Gastrocnemius medialis (tissue), 4 donors: ENCODE measurements around the gene HIGD1C. TPM values are rescaled to one million over a fixed set of nuclear protein-coding genes. Genes with fewer than 3 reads are reported as not detected.
"Not testable (repeated sequence)": the region's sequence is repeated elsewhere in the genome, so short reads cannot be mapped to it uniquely, and the experiment has no call there.

ENCODE experiments used
- ATAC-seq, 2 donors: fragments of 150-250 bp; one replicate each; pipeline ENCODE4 v1.9.1; 2016
- DNase-seq, 2 donors: peaks; one replicate each; pipeline ENCODE4 v3.0.0-alpha.2; 2019
- H3K27ac ChIP-seq, 4 donors: fragments of 200-600 bp; sonication (generic); 1 replicate in 1 of 4; 2 replicates in 3 of 4; pipeline ENCODE4 v1.5.1; 2016 to 2018; ENCODE audit warnings: mild to moderate bottlenecking in 2 of 4, moderate library complexity in 1 of 4
- H3K27me3 ChIP-seq, 3 donors: fragments of 200-600 bp; sonication (generic) in 2 of 3; 1 replicate in 1 of 3; 2 replicates in 2 of 3; pipeline versions ENCODE4 v1.5.1 to v1.6.0; 2016 to 2019; ENCODE audit warnings: mild to moderate bottlenecking in 1 of 3, moderate library complexity in 1 of 3
- H3K36me3 ChIP-seq, 2 donors: fragments of 200-600 bp; sonication (generic) in 1 of 2; one replicate each; pipeline ENCODE4 v1.5.1; 2017 to 2018
- H3K4me1 ChIP-seq, 2 donors: fragments of 200-600 bp; sonication (generic) in 1 of 2; one replicate each; pipeline ENCODE4 v1.5.1; 2016 to 2017; ENCODE audit warnings: mild to moderate bottlenecking in 2 of 2
- H3K4me3 ChIP-seq, 4 donors: fragments of 200-600 bp; sonication (generic) in 3 of 4; 1 replicate in 1 of 4; 2 replicates in 3 of 4; pipeline ENCODE4 v1.5.1; 2016 to 2019; ENCODE audit warnings: mild to moderate bottlenecking in 2 of 4
- H3K9me3 ChIP-seq, 3 donors: fragments of 200-600 bp; sonication (generic) in 2 of 3; 1 replicate in 1 of 3; 2 replicates in 2 of 3; pipeline ENCODE4 v1.5.1; 2016 to 2019
- CTCF ChIP-seq, 5 experiments: fragments of 450-650 bp in 3 of 5; fragments of 200-600 bp in 2 of 5; sonication (generic) in 2 of 5; IDR thresholded peaks in 4 of 5; conservative IDR thresholded peaks in 1 of 5; 1 replicate in 4 of 5; 2 replicates in 1 of 5; pipeline ENCODE4 v1.5.1; 2016 to 2019; ENCODE audit warnings: antibody characterized with exemption in 5 of 5, mild to moderate bottlenecking in 3 of 5, moderate library complexity in 3 of 5
- POLR2A ChIP-seq, 2 donors: fragments of 450-650 bp; IDR thresholded peaks; one replicate each; pipeline ENCODE4 v1.6.1; 2017; ENCODE audit warnings: antibody characterized with exemption in 2 of 2, mild to moderate bottlenecking in 2 of 2, moderate library complexity in 2 of 2
- in situ Hi-C, 4 donors: fragments of 200-750 bp; cut with MboI; loops; one replicate each; pipeline versions ENCODE4 v1.15.0 to v1.8.0; 2017; ENCODE audit warnings: low sequenced_read_pairs in 4 of 4
- intact Hi-C: fragments of 100-400 bp; cut with DNase I; formaldehyde crosslinking; loops from one replicate; pipeline ENCODE4 v1.15.1; 2023; ENCODE audit warnings: low total_unique reads
- total RNA-seq, 4 donors: library from RNA; depleted of rRNA; stranded (reverse); fragments of >200 nt; gene quantifications; one replicate each; pipeline versions ENCODE4 v1.1.0 to v1.2.3, GENCODE V29; 2016

HIGD1C gene
- not detected for total RNA-seq

- H3K4me3 ChIP-seq = no peak within 1 kb of the TSS
- H3K4me1 ChIP-seq = peaks cover 16 to 22% of the 10 kb centered on the region in 2 donors
- no peaks in the 10 kb centered on the region for H3K36me3 ChIP-seq
- in situ Hi-C loops = no loop called here
- no peaks in the 10 kb centered on the region for H3K9me3 ChIP-seq
- TF ChIP-seq POLR2A (IDR thresholded peaks at IDR 0.05) (no peak), CTCF (IDR thresholded peaks at IDR 0.05 in 4 of 5, conservative IDR thresholded peaks at IDR 0.05 in 1 of 5) (no peak)
- DNase-seq = no peak
- H3K27ac ChIP-seq = no peak within 1 kb of the TSS
- no peaks in the 10 kb centered on the region for H3K27me3 ChIP-seq
- no peak for ATAC-seq
- intact Hi-C loops = no loop called here
These were observed at the start of gene HIGD1C for GRCh38 chr12:50952510-50952909. Gene HIGD1C, plus strand, starts transcription at chr12:50952544. Its CDS starts 1,455 bp downstream, at chr12:50953999.

DNA sequence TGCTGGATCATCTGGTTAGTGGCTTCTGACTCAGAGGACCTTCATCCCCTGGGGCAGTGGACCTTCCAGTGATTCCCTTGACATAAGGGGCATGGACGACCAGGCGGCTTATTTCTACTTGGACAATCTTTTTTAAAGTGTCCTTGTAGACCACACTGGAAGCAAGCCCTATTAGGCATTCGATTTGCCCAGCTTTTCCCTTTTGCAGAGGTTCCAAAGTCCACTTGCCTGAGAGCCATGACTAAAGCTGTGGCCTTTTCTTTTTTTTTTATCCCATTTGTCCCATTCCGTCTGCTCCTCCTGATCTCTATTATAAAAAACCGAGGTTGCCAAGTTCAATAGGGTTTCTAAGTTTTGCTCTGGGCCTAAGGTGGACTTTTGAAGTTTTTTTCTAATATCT, 43.9 kb upstream of the HIGD1C start:
- intact Hi-C loops, H3K4me1 ChIP-seq, H3K27ac ChIP-seq, H3K27me3 ChIP-seq, H3K36me3 ChIP-seq, H3K9me3 ChIP-seq, H3K4me3 ChIP-seq, DNase-seq, in situ Hi-C loops, ATAC-seq: not testable (repeated sequence)

GRCh38 chr12:50912361-50912760, 40.0 kb upstream of the HIGD1C start:
- DNase-seq, in situ Hi-C loops, ATAC-seq, H3K27me3 ChIP-seq, H3K9me3 ChIP-seq, intact Hi-C loops, H3K36me3 ChIP-seq, H3K4me1 ChIP-seq, H3K27ac ChIP-seq, H3K4me3 ChIP-seq: not testable (repeated sequence)

- TF ChIP-seq POLR2A (IDR thresholded peaks at IDR 0.05) (no peak), CTCF (IDR thresholded peaks at IDR 0.05 in 4 of 5, conservative IDR thresholded peaks at IDR 0.05 in 1 of 5) (no peak)
- no peaks in the 10 kb centered on the region for H3K36me3 ChIP-seq
- no peaks in the 10 kb centered on the region for H3K27me3 ChIP-seq
- H3K4me1 ChIP-seq = no peaks in the 10 kb centered on the region
- peaks cover 0 to 3% (median 0%) of the 10 kb centered on the region in 3 donors for H3K9me3 ChIP-seq
- DNase-seq (no peak), ATAC-seq (no peak)
- no peak overlapping the region for H3K27ac ChIP-seq
- intact Hi-C loops (no loop called here), in situ Hi-C loops (no loop called here)
- H3K4me3 ChIP-seq = no peak overlapping the region
These were observed 39.1 kb upstream of the HIGD1C start for GRCh38 chr12:50913224-50913623.

DNA sequence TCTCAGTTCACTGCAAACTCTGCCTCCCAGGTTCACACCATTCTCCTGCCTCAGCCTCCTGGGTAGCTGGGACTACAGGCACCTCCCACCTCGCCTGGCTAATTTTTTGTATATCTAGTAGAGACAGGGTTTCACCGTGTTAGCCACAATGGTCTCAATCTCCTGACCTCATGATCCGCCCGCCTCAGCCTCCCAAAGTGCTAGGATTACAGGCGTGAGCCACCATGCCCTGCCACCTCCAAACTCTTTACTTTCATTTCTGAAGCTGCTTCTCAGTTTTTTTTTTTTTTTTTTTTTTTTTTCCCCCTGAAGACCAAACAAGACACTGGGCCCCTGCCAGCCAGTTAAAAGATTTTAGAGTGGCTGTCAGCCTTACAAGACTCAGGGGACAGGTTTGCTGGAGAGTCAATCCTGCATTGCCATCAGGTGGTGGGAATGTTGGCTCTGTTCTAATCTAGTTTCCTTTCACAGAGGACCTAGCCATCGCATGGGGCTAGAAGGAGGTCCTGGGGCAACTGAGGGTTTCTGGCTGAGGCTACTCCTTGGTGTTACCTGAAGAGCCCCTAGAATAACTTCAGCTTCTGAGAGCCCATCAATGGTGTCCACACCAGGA, 37.4 kb upstream of the HIGD1C start:
- ATAC-seq (no peak), DNase-seq (no peak)
- in situ Hi-C loops = no loop called here
- no peaks in the 10 kb centered on the region for H3K4me1 ChIP-seq
- no peaks in the 10 kb centered on the region for H3K36me3 ChIP-seq
- no peaks in the 10 kb centered on the region for H3K27me3 ChIP-seq
- no peak for TF ChIP-seq POLR2A (IDR thresholded peaks at IDR 0.05)
- no peak for TF ChIP-seq CTCF (IDR thresholded peaks at IDR 0.05 in 4 of 5, conservative IDR thresholded peaks at IDR 0.05 in 1 of 5)
- H3K9me3 ChIP-seq = peaks cover 0 to 3% (median 0%) of the 10 kb centered on the region in 3 donors
- intact Hi-C loops = no loop called here
- no peak overlapping the region for H3K27ac ChIP-seq
- H3K4me3 ChIP-seq = no peak overlapping the region

DNA sequence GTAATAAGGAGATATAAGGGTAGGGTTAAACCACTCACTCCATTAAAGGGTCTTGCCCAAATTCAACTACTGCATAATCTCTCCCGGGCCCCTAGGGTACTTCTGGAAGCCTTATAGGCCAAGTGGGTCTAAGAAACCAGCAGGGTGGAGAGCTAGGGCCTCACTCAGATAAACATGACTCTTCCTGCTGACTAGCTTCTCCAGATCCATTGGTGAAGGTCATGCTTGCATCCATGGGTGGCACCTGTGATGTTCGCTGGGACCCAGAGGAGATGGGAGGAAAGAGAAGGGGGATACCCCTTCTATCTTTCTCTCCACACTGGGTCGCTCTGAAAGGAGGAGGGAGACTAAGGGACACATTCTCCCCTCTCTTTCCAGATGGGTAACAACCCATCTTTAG, 36.1 kb upstream of the HIGD1C start:
- no peak for TF ChIP-seq CTCF (IDR thresholded peaks at IDR 0.05 in 4 of 5, conservative IDR thresholded peaks at IDR 0.05 in 1 of 5)
- TF ChIP-seq POLR2A (IDR thresholded peaks at IDR 0.05) = no peak
- in situ Hi-C loops = no loop called here
- H3K27me3 ChIP-seq = no peaks in the 10 kb centered on the region
- H3K27ac ChIP-seq = no peak overlapping the region
- no peaks in the 10 kb centered on the region for H3K36me3 ChIP-seq
- ATAC-seq (no peak), DNase-seq (no peak)
- peaks cover 0 to 3% (median 0%) of the 10 kb centered on the region in 3 donors for H3K9me3 ChIP-seq
- intact Hi-C loops = no loop called here
- H3K4me1 ChIP-seq = no peaks in the 10 kb centered on the region
- no peak overlapping the region for H3K4me3 ChIP-seq
